ENCODE measurements around the gene RNF150.

DNA sequence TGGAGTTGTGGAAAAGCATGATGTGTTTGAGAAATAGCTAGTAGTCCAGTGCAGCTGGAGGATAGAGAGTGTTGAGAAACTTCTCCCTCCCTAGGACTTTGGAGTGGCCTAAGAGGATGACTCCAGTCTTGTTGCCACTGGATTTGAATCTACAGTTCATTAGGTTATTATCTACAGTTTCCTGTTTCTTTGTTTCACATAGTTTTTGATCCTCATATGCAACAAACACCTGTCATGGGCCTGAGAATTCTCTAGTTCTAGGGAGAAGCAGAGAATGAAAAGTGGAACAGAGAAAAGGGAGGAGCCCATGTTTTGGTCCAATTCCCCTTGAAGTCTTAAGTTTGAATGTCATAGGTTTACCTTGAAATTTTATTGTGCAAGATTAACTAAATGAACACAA is 303.4 kb downstream of the RNF150 start:
- TF ChIP-seq, protein P1, sequence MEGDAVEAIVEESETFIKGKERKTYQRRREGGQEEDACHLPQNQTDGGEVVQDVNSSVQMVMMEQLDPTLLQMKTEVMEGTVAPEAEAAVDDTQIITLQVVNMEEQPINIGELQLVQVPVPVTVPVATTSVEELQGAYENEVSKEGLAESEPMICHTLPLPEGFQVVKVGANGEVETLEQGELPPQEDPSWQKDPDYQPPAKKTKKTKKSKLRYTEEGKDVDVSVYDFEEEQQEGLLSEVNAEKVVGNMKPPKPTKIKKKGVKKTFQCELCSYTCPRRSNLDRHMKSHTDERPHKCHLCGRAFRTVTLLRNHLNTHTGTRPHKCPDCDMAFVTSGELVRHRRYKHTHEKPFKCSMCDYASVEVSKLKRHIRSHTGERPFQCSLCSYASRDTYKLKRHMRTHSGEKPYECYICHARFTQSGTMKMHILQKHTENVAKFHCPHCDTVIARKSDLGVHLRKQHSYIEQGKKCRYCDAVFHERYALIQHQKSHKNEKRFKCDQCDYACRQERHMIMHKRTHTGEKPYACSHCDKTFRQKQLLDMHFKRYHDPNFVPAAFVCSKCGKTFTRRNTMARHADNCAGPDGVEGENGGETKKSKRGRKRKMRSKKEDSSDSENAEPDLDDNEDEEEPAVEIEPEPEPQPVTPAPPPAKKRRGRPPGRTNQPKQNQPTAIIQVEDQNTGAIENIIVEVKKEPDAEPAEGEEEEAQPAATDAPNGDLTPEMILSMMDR (IDR thresholded peaks at IDR 0.05) = no peak
- no peak for TF ChIP-seq POLR2A (IDR thresholded peaks at IDR 0.05)

All from body of pancreas (tissue), 4 donors.